GM18520 (cell line): ENCODE measurements around the gene SPRR2A.
"Not testable (repeated sequence)": the region's sequence is repeated elsewhere in the genome, so short reads cannot be mapped to it uniquely, and the experiment has no call there.

Source experiments
- ATAC-seq: cut with Tn5 transposase; IDR thresholded peaks from one replicate; pipeline ENCODE4 v1.9.1; 2021; ENCODE audit not compliant: unreplicated experiment

SPRR2A gene

DNA sequence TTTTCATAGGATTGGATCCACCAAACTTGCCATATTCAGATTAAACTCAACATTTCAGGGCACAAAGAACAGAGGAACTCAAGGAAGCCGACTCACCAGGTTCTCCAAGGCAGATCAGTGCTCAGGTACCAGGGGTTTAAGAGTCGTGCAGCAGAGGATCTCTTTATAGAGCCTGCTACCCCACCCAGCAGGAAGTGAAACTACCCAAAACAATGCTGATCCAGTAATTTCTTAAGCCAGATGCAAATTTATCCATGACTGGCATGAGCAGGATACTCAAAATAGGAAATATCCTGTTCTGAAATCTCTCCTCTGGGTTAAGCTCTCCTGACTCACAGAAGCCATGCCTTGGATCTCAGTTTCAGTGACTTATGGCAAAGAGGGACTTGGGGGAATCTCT, at the start of gene SPRR2A:
Gene SPRR2A (minus strand): TSS at position 138 of the 400 bp plus-strand sequence. CDS start 777 bp downstream, outside the sequence.
- ATAC-seq: no peak

DNA sequence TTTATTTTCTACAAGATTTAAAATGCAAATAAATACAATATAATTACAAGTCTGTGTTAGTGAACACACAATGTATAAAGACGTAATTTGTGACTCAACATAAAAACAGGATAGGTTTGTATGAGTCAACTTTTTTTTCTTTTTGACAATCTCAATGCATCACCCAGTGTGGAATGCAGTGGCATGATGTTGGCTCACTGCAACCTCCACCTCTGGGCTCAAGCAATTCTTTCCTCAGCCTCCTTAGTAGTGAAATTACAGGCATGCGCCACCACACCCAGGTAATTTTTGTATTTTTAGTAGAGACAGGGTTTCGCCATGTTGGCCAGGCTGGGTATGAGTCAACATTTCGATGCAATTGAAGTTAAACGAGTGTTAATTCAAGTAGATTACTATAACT, 42.9 kb upstream of the SPRR2A start:
- no peak for ATAC-seq

GRCh38 chr1:153099461-153100045, 42.2 kb upstream of the SPRR2A start:
- no peak for ATAC-seq

- no peak for ATAC-seq
These were observed 38.5 kb upstream of the SPRR2A start for GRCh38 chr1:153095764-153096163.

- ATAC-seq: no peak
These were observed 37.1 kb upstream of the SPRR2A start, which contains the start of gene SPRR2E for GRCh38 chr1:153094426-153094825. Gene SPRR2E (minus strand): TSS chr1:153094526. CDS start chr1:153093751, 775 bp downstream.

DNA sequence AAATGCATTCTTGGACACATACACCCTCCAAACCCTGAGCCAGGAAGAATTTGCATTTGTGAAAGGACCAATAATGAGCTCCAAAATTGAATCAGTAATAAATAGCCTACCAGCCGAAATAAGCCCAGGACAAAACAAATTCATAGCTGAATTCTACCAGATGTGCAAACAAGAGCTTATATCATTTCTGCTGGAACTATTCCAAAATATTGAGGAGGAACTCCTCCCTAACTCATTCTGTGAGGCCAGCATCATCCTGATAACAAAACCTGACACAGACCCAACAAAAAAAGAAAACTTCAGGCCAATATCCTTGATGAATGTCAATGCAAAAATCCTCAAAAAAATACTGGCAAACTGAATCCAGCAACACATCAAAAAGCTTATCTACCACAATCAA, 30.3 kb upstream of the SPRR2A start:
- no peak for ATAC-seq

DNA sequence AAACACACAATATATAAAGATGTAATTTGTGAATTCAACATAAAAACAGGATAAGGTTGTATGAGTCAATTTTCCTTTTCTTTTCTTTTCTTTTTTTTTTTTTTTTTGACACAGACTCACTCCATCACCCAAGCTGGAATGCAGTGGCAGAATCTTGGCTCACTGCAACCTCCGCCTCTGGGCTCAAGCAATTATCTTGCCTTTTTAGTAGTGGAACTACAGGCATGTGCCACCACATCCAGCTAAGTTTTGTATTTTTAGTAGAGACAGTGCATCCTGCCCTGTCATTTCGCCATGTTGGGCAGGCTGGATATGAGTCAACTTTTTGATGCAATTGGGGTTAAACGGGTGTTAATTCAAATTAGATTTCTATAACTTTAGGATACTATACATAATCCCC, 24.4 kb upstream of the SPRR2A start:
- no peak for ATAC-seq

- no peak for ATAC-seq
These were observed 15.8 kb upstream of the SPRR2A start for GRCh38 chr1:153072806-153073726.

- no peak for ATAC-seq
These were observed 14.2 kb upstream of the SPRR2A start, which contains the start of gene SPRR2B for GRCh38 chr1:153071511-153071910. Gene SPRR2B (minus strand): TSS chr1:153071611. CDS start chr1:153070839, 772 bp downstream.

GRCh38 chr1:153070243-153070642, 12.9 kb upstream of the SPRR2A start:
- ATAC-seq: no peak

GRCh38 chr1:153058826-153059784, 1.8 kb upstream of the SPRR2A start:
- no peak for ATAC-seq

- no peak for ATAC-seq
These were observed 842 bp upstream of the SPRR2A start for GRCh38 chr1:153058154-153058553.

DNA sequence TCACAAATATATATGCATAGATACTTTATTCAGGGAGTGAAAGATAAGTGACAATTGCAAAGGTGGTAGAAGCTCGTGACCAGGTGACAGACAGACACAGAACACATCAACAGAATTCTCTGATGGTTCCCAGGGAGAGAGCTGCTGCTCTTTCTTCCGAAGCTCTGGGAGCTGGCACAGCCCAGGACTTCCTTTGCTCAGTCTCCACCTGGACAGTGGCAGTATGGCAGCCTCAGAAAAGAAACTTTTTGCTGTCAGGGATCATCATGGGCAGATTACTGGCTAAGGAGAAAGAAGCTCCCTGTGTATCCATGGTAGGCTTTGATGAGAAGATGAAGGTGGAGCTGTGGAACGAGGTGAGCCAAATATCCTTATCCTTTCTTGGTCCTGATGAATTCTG, 1.2 kb downstream of the SPRR2A start:
- ATAC-seq: not testable (repeated sequence)

DNA sequence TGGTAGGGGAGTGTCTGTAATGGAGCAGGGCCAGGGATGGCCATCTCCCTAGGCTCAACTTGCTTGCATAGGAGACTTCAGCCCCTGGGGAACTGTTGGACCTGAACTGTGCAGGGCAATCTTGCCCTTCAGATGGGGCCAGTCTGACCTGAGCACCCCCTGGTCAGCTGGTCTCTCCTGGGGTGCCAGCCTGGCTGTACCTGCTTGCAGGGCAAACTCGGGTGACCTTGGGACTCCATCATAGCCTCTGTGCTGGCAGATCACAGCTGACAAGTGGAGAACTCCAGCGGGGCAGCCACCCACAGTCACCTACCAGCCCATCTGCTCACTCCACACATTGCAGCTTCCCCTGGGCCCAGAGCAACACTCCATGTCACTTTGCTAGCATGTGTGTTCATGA, 8.1 kb downstream of the SPRR2A start:
- no peak for ATAC-seq

GRCh38 chr1:153040950-153041631, 16.2 kb downstream of the SPRR2A start, which contains the start of gene SPRR2D:
Gene SPRR2D (minus strand): TSS chr1:153041120. CDS start chr1:153040346, 774 bp downstream.
- no peak for ATAC-seq

DNA sequence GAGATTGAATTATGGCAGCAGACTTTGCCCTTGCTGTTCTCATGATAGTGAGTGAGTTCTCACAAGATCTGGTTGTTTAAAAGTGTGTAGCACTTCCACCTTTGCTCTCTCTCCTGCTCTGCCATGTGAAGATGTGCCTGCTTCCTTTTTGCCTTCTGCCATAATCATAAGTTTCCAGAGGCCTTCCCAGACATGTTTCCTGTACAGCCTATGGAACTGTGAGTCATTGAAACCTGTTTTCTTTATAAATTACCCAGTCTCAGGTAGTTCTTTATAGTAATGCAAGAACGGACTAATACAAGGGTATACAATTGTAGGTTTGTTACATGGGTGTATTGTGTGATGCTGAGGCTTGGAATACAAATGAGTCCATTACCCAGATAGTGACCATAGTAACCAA, 22.1 kb downstream of the SPRR2A start:
- no peak for ATAC-seq

DNA sequence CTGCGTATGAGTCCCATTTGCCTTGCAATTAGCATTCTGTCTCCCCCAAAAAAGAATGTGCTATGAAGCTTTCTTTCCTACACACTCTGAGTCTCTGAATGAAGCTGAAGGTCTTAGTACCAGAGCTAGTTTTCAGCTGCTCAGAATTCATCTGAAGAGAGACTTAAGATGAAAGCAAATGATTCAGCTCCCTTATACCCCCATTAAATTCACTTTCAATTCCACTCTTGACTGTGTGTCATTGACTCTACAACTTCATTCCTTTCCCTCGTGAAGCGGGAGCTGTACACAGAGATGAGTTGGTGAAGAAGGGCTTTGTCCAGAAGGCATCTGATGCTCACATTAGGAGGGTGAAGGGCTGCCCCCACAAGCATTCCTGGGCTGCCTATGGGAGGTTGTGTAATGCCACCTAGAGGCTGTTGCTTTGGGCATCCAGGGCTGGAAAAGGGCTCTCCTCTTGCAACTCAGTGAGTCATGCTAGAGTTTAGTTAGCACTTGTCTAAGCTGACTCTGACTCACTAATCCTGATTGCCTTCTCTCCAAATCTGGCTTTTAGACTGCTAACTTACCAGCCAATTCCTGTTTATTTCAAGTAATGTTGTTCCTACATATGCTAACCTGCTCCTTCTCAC, 24.5 kb downstream of the SPRR2A start:
- peak; percentile 45 for ATAC-seq

- no peak for ATAC-seq
These were observed 25.2 kb downstream of the SPRR2A start for GRCh38 chr1:153032073-153032472.

GRCh38 chr1:153030895-153031294, 26.4 kb downstream of the SPRR2A start, which contains the start of gene SPRR1B:
Gene SPRR1B (plus strand): TSS chr1:153031203. CDS start chr1:153032346, 1,143 bp downstream.
- ATAC-seq: no peak

DNA sequence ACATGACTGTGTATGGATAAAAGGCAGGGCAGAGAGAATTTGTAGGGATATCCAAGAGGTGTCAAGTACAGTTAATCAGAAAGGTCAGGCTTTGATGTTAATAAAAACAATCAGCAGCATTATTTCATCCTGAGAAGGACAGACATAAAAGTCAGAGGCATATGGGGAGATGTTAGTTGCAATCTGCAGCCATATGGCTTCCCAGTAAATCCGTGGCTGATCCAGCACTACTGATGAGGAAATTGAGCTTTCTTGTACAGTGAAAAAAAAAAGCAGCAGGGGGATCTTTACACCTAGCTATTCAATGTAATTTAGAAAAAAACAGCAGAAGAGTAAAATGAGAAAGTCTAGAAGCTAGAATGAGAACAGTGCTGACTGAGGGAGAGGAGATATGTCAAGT, 28.5 kb downstream of the SPRR2A start:
- ATAC-seq: no peak
